DMS153 (cell line): ENCODE results near the gene RSPO3.

Experiments
- DNase-seq: peaks from one replicate; lab custom pipeline; 2025; lab: John Stamatoyannopoulos, UW

Gene RSPO3

GRCh38 chr6:127160484-127160883, 42.0 kb downstream of the RSPO3 start:
- DNase-seq: no peak

- no peak for DNase-seq
Observed at GRCh38 chr6:127162836-127163235, 44.4 kb downstream of the RSPO3 start.

DNA sequence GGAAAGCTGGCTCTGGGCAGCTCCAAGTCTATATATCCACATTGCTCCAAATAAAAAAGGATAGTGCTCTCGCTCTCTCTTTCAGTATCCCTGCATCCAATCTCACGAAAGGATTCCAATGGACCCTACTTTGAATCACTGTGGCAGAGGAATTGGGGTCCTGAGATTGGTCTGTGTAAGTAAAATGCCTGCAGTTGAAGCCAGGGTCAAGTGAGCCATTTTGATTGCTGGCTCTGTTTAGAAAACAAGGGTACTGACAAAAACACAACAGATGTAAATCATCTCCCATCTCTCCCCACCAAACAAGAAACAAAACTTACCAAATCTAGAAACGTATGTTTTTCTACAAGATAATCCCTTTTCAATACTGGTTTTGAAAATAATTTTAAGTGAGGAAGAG, 45.6 kb downstream of the RSPO3 start:
- no peak for DNase-seq

DNA sequence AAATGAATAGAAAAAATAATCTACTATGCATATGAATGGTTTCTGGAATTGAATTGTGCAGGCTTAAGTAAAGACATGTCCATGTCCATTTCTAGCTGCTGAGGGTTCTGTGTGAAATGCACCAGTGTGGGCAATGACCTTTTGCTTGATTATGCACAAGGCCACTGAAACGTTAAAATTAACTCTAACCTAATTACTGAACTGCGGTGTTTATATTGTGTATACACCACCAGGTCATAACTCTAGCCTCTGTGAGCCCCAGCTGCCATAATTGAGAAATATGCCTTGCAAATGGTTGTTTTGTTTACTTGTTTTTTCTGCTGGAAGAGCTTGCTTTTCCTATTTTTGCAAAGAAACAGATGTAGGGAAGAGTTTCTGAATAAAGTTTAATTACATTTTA, 46.1 kb downstream of the RSPO3 start:
- no peak for DNase-seq

- DNase-seq: no peak
Observed at GRCh38 chr6:127173156-127173940, 54.9 kb downstream of the RSPO3 start.

DNA sequence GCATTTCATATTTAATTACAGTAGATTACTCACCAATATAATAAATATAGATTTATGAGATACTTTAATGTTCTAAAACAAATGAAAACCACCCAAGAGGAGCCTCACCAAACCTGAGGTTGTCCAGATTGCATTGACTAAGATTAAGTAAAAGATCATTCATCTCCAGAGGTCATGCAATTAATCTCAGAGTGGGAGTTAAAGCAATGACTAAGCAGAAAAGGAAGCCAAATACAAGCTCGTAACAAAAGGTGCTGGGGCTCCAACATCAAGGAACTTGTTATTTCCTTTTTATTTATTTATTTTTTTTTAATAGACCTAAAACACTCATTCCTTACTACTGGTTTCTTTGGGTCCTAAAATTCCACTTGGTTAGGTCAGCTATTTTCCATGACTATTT, 57.7 kb downstream of the RSPO3 start:
- DNase-seq: no peak

GRCh38 chr6:127177030-127177922, 58.8 kb downstream of the RSPO3 start:
- no peak for DNase-seq

- no peak for DNase-seq
Observed at GRCh38 chr6:127177923-127178231, 59.4 kb downstream of the RSPO3 start.

- no peak for DNase-seq
Observed at GRCh38 chr6:127178746-127179145, 60.3 kb downstream of the RSPO3 start.

DNA sequence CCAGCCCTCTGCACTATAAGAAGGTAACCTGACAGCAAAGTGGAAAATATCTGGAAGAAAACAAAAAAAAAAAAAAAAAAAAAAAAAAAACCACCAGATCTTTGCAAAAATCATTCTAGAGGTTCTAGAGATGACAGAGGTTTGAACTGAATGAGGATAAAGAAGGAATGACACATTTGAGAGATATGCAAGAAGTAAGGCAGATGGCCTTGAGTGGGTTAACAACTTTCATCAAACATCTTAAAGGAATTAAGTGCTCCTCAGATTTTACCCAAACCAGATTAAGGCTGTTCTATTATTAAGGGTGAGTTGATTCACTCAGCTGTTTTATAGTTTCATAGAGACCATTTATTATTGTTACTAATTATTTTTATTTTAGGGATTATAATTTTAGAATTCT, 62.0 kb downstream of the RSPO3 start:
- no peak for DNase-seq

GRCh38 chr6:127182501-127182900, 64.0 kb downstream of the RSPO3 start:
- DNase-seq: no peak

DNA sequence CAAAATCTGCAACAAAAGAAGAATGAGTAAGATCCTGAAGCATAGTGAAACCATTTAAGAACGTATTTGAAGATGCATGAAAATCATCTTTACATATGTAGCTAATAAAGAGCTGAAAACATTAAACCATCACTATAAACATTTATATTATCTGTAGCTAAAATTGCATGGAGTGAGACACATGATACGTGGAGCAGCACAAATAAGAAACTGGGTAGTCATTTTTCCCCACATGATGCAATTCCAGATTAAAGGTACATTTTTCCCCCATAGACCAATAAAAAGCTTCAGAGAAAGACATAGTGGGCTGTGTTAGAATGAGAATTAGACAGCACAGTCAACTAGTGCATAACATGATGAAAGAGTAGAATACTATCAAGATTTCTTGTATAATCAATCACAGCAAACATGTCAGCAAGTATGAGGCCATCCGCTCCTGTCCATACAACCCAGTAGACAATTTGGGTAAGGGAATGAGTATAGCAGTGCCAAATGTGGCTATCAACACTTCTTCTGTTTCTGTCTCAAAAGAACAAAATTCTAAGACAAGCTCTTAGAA, 67.0 kb downstream of the RSPO3 start:
- no peak for DNase-seq

DNA sequence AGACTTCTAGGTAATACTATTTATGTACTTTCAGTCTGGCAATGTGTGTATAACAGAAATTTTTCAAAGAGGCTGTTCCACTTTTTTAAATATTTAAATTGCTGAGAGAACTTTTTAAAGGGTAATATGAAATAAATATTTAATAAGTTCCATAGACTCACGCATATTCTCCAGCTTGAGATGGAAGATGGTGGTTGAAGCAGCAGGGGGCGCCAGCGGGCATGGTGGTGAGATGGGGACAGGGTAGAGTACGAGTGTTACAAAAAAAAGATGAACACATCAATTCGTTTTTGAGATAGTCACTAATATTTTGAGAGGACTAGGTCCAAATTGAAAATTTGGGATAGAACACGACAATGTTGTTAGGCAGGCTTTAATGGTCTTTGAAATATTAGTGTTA, 68.4 kb downstream of the RSPO3 start:
- peak; percentile 13 for DNase-seq

- DNase-seq: no peak
Observed at GRCh38 chr6:127188744-127189143, 70.3 kb downstream of the RSPO3 start.

DNA sequence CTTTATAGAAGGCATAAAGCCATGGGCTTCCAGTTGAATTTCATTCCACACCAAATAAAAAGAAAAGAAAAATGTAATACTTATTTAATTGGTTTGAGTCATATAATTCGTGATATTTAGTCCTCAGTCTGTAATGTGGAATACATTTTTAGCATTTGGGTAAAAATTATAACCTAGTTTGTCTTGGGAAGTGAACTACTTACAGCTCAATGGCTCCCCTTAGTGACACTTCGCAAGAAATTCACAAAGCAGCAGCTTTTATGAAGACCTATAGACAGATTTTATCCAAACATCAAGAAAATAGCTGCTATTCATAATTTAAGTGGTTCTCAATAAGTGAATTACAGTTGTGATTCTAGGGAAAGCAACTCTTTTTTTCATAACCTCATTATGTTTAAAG, 72.1 kb downstream of the RSPO3 start:
- DNase-seq: no peak

- DNase-seq: no peak
Observed at GRCh38 chr6:127191716-127192115, 73.2 kb downstream of the RSPO3 start.

DNA sequence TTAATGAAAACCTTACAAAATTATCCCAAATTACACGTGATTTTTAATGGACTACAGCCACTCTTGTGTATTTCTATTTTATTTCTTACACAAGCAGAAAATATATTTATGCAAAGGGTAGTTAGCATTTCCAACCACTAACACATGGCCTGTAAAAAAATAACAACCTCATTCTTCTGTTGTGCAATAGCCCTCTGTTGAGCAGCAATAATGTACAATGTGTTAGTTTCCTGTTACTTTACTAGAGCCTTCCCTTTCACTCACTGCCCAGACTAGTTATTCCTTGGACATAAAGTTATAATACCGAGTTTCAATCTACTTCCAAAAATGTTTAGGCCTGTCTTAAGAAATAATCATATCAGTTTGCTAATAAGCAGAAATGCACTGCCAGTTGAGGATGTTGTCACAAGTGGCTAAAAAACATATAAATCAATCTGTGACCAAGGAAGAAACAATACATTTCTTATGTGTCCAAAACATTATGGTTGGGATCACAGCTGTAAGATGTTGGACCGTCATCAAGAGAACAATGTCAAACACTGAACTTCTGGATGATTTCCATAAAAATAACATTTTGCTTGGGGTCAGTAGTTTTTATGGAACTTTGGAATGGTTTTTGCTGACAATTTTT, 74.6 kb downstream of the RSPO3 start:
- DNase-seq: no peak

GRCh38 chr6:127195833-127196232, 77.4 kb downstream of the RSPO3 start:
- no peak for DNase-seq

DNA sequence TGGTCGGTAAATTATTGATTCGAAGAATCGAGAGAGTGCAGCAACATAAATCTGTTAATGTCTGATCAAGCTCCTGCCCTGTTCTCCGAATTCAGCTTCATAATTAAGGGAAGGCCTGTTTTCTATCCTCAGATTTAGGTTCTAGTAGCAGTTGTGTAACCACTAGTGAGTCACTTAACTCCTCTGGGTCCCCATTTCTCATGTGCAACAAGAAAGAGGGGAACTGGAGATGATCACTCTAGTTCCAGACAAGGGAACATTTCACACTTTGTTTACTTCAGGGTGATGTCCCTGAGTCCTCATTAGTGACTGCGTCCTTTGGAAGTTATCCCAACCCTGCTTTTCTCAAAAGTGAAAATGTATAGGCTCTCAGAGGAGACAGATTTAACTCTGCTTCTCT, 80.1 kb downstream of the RSPO3 start:
- no peak for DNase-seq

DNA sequence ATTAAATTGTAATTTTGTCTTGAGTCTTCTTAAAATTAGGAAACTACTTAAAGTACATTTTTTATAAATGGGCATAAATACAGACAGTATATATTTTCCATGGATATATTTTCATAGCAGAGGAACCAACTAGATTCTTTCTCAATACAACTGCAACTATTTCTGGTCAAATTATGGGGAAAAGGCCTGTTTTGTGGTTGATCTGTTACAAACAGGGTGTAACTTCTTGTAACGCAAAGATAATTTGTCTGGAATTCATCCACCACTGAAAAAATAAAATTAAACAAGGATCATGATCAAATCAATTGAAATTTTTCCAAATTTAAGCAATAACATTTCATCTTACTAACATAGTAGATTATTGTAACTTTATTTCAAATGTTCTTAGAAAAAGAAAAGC, 81.0 kb downstream of the RSPO3 start:
- no peak for DNase-seq

DNA sequence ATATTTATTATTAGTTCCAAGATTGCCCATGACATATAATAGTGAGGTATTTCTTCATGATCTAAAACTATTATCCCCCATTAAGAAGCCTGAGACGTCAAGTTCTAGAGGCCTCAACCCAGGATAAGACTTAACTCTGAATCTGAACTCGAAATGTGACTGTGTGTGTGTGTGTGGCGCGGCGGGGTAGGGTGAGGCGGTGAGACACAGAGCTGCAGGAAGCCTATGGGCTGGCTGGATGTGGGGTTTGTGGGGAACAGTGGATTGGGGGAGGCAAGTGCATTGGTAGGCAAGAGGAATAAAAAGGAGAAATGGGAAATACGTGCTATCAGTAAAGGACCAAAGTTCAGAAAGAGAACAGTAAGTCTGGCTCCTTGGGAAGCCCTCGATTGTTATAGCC, 81.6 kb downstream of the RSPO3 start:
- no peak for DNase-seq

DNA sequence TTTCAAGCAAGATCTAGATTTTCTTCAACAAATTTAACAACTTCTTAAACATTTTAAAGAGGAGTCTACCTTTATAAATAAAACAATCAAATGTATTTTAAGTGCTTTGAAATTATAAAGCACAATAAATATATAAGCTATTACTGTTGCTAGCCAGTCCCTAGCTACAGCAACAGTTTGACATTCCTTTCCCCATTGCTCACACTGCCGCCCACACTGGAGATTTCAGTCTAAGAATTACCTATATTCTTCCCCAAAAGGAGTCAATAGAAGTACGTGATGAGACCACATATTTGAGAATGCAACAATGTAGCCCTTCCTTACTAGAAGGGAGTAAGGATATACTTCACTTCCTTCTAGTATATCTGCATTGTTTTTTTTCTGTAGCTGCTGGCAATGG, 82.8 kb downstream of the RSPO3 start:
- no peak for DNase-seq

DNA sequence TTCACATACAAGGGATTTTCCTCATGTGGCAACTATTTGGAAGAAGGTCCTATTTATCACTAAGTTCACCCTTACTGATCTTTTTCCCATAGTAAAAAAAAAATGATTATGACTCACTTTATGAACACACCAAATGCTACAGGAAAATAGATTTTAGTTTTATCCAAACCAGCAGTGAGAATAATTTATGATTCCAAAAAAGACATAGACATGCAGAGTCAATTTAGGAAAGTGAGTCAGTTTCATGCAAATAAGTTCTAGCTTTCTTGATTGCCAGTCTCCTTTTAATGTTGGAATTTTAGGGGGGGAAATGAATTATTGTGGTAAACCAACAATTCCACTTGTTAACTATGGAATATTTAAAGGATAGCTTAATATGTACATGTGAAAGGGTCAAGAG, 84.2 kb downstream of the RSPO3 start:
- no peak for DNase-seq
